ENCODE results near the gene SRGAP3.

GRCh38 chr3:8974458-8974857 lies 275.0 kb downstream of the SRGAP3 start:
- TF ChIP-seq CTCF (IDR thresholded peaks at IDR 0.05) (no peak), POLR2A (IDR thresholded peaks at IDR 0.05) (no peak)
